PFSK-1 (cell line): ENCODE results near the gene HIF1A.

Experiments used
- POLR2AphosphoS5 ChIP-seq: IDR thresholded peaks from 2 replicates; pipeline ENCODE4 v1.6.1; 2012; ENCODE audit warnings: low read depth, mild to moderate bottlenecking, control low read depth, low read length, moderate library complexity
- SIN3A ChIP-seq: IDR thresholded peaks from 2 replicates; pipeline ENCODE4 v1.6.1; 2012; ENCODE audit warnings: mild to moderate bottlenecking, low read length, moderate library complexity, borderline replicate concordance; ENCODE audit not compliant: insufficient read depth

GRCh38 chr14:61718039-61718438 is 22.7 kb downstream of the HIF1A start:
- TF ChIP-seq SIN3A: no peak
- no peak for TF ChIP-seq POLR2AphosphoS5
